HepG2 (cell line): ENCODE data around the gene SLC35D2. TPM values are rescaled to one million over a fixed set of nuclear protein-coding genes. Genes with fewer than 3 reads are reported as not detected.

Experiments used
- CAMTA2 ChIP-seq: sonication (generic); formaldehyde crosslinking; IDR thresholded peaks from 2 replicates; pipeline ENCODE4 v1.4.0; 2020; ENCODE audit warnings: mild to moderate bottlenecking, missing genetic modification reagents, borderline replicate concordance
- CREB1 ChIP-seq, 2 experiments: fragments of 450-650 bp in 1 of 2; IDR thresholded peaks; 2 replicates each; pipeline ENCODE4 v1.6.1; 2016 to 2017; ENCODE audit warnings: control low read depth in 1 of 2, mild to moderate bottlenecking in 1 of 2, missing compliant biosample characterization in 1 of 2, missing genetic modification characterization in 1 of 2
- HIVEP1 ChIP-seq: sonication (generic); formaldehyde crosslinking; IDR thresholded peaks from 2 replicates; pipeline ENCODE4 v1.4.0; 2020; ENCODE audit warnings: mild to moderate bottlenecking, missing genetic modification reagents
- HNF4A ChIP-seq: sonication (generic); formaldehyde crosslinking; IDR thresholded peaks from 2 replicates; pipeline ENCODE4 v1.4.0; 2020; ENCODE audit warnings: missing genetic modification reagents
- NFYC ChIP-seq: IDR thresholded peaks from 2 replicates; pipeline ENCODE4 v1.6.1; 2016; ENCODE audit warnings: missing genetic modification reagents, missing compliant biosample characterization
- POGK ChIP-seq: sonication (generic); formaldehyde crosslinking; conservative IDR thresholded peaks from 2 replicates; pipeline ENCODE4 v1.8.0; 2022; ENCODE audit warnings: mild to moderate bottlenecking, moderate library complexity, missing genetic modification reagents
- POLR2AphosphoS5 ChIP-seq: IDR thresholded peaks from 2 replicates; pipeline ENCODE4 v1.6.1; 2012; ENCODE audit warnings: low read depth, low read length
- PTBP1 ChIP-seq: fragments of 200-400 bp; formaldehyde crosslinking; IDR thresholded peaks from 2 replicates; pipeline ENCODE4 v1.6.1; 2018; ENCODE audit warnings: low read length, low read depth; ENCODE audit not compliant: poor library complexity, severe bottlenecking
- RERE ChIP-seq: IDR thresholded peaks from 2 replicates; pipeline ENCODE4 v1.6.1; 2016; ENCODE audit warnings: low read depth, missing genetic modification reagents, missing compliant biosample characterization
- SMARCC2 ChIP-seq: fragments of 450-650 bp; IDR thresholded peaks from 2 replicates; pipeline ENCODE4 v1.6.1; 2017; ENCODE audit warnings: antibody characterized with exemption, mild to moderate bottlenecking
- STAG1 ChIP-seq: sonication (generic); formaldehyde crosslinking; IDR thresholded peaks from 2 replicates; pipeline ENCODE4 v1.4.0; 2020; ENCODE audit warnings: missing genetic modification reagents
- TRIM24 ChIP-seq: sonication (generic); formaldehyde crosslinking; IDR thresholded peaks from 2 replicates; pipeline ENCODE4 v1.8.0; 2022; ENCODE audit warnings: mild to moderate bottlenecking, missing genetic modification reagents
- ZBTB21 ChIP-seq: sonication (generic); formaldehyde crosslinking; IDR thresholded peaks from 2 replicates; pipeline ENCODE4 v1.4.0; 2020; ENCODE audit warnings: missing genetic modification reagents
- ZNF263 ChIP-seq: sonication (generic); formaldehyde crosslinking; IDR thresholded peaks from 2 replicates; pipeline ENCODE4 v1.4.0; 2020; ENCODE audit warnings: missing genetic modification reagents
- ZNF296 ChIP-seq: sonication (generic); formaldehyde crosslinking; conservative IDR thresholded peaks from 2 replicates; pipeline ENCODE4 v1.5.0; 2020; ENCODE audit warnings: mild to moderate bottlenecking, missing genetic modification reagents
- ZNF317 ChIP-seq: sonication (generic); formaldehyde crosslinking; IDR thresholded peaks from 2 replicates; pipeline ENCODE4 v1.5.0; 2020; ENCODE audit warnings: mild to moderate bottlenecking, missing genetic modification reagents
- ZNF510 ChIP-seq: sonication (generic); formaldehyde crosslinking; IDR thresholded peaks from 2 replicates; pipeline ENCODE4 v1.4.0; 2020; ENCODE audit warnings: low read depth, mild to moderate bottlenecking, missing genetic modification reagents
- ZNF589 ChIP-seq: sonication (generic); formaldehyde crosslinking; conservative IDR thresholded peaks from 2 replicates; pipeline ENCODE4 v1.8.0; 2022; ENCODE audit warnings: mild to moderate bottlenecking, moderate library complexity, missing genetic modification reagents
- ZNF639 ChIP-seq: conservative IDR thresholded peaks from 2 replicates; pipeline ENCODE4 v1.6.1; 2018; ENCODE audit warnings: missing genetic modification reagents
- ZNF678 ChIP-seq: sonication (generic); formaldehyde crosslinking; IDR thresholded peaks from 2 replicates; pipeline ENCODE4 v1.4.0; 2020; ENCODE audit warnings: mild to moderate bottlenecking, missing genetic modification reagents
- polyA plus RNA-seq, 8 experiments: library from polyadenylated mRNA; depleted of rRNA in 3 of 8; stranded (reverse) in 7 of 8; unstranded in 1 of 8; fragments of >200 nt; fragmentation: Illumina TruSeq in 4 of 8; extraction: Trizol in 4 of 8; gene quantifications; 2 replicates each; pipeline versions ENCODE4 v1.2.1 to v1.2.3, GENCODE V29; 2011 to 2016; ENCODE audit warnings: low read depth in 4 of 8, missing spikeins in 1 of 8, mixed read lengths in 1 of 8; ENCODE audit not compliant: insufficient read depth in 1 of 8
- total RNA-seq, 5 experiments: library from RNA; depleted of rRNA; stranded (reverse); fragments of >200 nt; fragmentation: Illumina TruSeq; extraction: Trizol; gene quantifications; 2 replicates each; pipeline ENCODE4 v1.2.3, GENCODE V29; 2016; ENCODE audit warnings: low read depth in 1 of 5
- TF ChIP-seq, protein P1 (sequence below): sonication (generic); IDR thresholded peaks from 2 replicates; pipeline ENCODE4 v1.6.1; 2016; ENCODE audit warnings: low read depth, borderline replicate concordance

SLC35D2 gene
- total and polyA plus RNA-seq, 2 of the 13 experiments (the other 11 are each of a cell fraction or from before 2014, with no cell fraction given) = 96.2 to 103 TPM

DNA sequence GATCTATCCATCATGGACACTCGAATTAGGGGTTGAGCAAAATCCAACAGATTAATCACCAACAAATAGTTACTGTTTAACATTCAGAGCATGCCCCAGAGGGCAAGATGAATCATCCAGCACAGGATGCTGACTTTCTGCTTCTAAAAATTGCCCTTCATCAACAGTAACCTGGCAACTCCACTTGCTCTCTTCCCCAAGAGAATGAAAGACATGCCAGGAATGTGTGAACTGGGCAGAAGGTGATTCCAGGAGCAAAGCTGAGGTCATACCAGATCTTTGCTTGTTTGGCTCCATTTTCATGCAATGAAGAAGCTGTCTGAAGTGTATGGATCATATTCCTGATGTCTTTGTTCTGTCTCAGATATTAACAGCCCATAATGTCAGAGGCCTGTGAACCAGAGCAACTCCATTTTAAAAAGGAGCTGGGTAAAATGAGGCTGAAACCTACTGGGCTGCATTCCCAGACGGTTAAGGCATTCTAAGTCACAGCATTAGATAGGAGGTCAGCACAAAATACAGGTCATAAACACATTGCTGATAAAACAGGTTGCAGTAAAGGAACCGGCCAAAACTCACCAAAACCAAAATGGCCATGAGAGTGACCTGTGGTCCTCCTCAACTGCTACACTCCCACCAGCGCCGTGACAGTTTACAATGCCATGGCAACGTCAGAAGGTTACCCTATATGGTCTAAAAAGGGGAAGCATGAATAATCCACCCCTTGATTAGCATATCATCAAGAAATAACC lies 37.1 kb upstream of the SLC35D2 start (continued):
- no peak for TF ChIP-seq CREB1 (IDR thresholded peaks at IDR 0.05)
- TF ChIP-seq CREB1 (CRISPR knock-in tag; IDR thresholded peaks at IDR 0.05) = peak; percentile 65
- no peak for TF ChIP-seq TRIM24 (CRISPR knock-in tag)
- no peak for TF ChIP-seq ZNF317 (CRISPR knock-in tag)
- TF ChIP-seq CAMTA2 (CRISPR knock-in tag) = no peak
- peak; percentile 38 for TF ChIP-seq STAG1
- TF ChIP-seq POLR2AphosphoS5 = no peak; the same call in 1 of the 2 replicates
- TF ChIP-seq ZNF510 = no peak
- peak; percentile 74; the same call in 1 of the 2 replicates for TF ChIP-seq ZBTB21 (CRISPR knock-in tag)
- TF ChIP-seq SMARCC2 = no peak
- no peak for TF ChIP-seq NFYC
- no peak for TF ChIP-seq ZNF296
- TF ChIP-seq ZNF678 = no peak
- peak; percentile 28; the same call in 1 of the 2 replicates for TF ChIP-seq RERE (CRISPR knock-in tag)
- TF ChIP-seq, protein P1, sequence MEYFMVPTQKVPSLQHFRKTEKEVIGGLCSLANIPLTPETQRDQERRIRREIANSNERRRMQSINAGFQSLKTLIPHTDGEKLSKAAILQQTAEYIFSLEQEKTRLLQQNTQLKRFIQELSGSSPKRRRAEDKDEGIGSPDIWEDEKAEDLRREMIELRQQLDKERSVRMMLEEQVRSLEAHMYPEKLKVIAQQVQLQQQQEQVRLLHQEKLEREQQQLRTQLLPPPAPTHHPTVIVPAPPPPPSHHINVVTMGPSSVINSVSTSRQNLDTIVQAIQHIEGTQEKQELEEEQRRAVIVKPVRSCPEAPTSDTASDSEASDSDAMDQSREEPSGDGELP = peak; percentile 61; the same call in 1 of the 2 replicates
- TF ChIP-seq POGK (CRISPR knock-in tag) = no peak
- 0 out of 2 replicates have a peak, but pooled peaks have one; percentile 34 for TF ChIP-seq ZNF639
- no peak; the same call in 1 of the 2 replicates for TF ChIP-seq ZNF263 (CRISPR knock-in tag)
- 0 out of 2 replicates have a peak, but pooled peaks have one; percentile 37 for TF ChIP-seq ZNF589 (CRISPR knock-in tag)
- TF ChIP-seq PTBP1 = no peak
- TF ChIP-seq HIVEP1 (CRISPR knock-in tag) = no peak
- peak; percentile 79 for TF ChIP-seq HNF4A (CRISPR knock-in tag)
